ENCODE measurements around the gene SLC39A7. TPM values are rescaled to one million over a fixed set of nuclear protein-coding genes. Genes with fewer than 3 reads are reported as not detected.
A peak's percentile ranks its signal among the peaks of the same experiment; 100 is the strongest.

Gene SLC39A7
- total RNA-seq, 1 experiment from 2014 or later = 128 TPM

DNA sequence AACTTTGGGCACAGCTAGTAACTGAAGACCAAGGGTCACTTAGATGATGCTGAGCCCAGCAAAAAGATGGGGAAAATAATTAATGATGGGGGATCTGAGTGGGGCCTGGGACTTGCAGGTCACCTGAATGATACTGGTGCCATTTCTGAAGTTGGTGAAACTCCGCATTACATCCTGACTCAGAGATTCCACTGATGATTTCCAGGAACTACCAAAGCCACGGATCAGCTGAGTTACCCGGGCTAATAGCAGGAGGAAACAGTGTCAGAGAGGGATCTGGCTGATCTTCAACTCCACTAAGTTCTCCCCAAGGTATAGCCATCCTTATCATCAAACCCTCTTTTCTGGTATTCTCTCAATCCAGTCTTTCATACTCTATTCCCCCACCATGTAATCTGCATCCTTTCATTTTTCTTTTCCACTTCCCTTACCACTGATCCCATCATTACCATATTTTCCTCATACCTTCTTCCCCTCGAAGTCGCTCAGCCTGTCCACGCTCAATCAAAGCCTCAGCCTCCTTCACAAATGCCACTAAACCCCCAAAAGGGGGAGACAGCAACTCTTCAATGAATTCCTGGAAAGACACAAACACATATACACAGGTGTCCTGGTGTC, 50.8 kb downstream of the SLC39A7 start:
- Histone ChIP-seq H3K27me3 (ENCODE audit: low read length) (no peaks in the 10 kb centered on the region), H3K79me2 (ENCODE audit: low read length) (no peaks in the 10 kb centered on the region), H4K20me1 (ENCODE audit: low read length) (no peaks in the 10 kb centered on the region), H3K4me1 (ENCODE audit: insufficient read depth, low read length) (peaks cover 30% of the 10 kb centered on the region), H3K9me3 (ENCODE audit: low read length) (no peaks in the 10 kb centered on the region), H3F3A (ENCODE audit: low read length, unreplicated experiment) (peaks cover 7% of the 10 kb centered on the region), H3K9ac (ENCODE audit: low read length) (no peak overlapping the region), H3K9me2 (replicated peaks; ENCODE audit: low read length) (no peaks in the 10 kb centered on the region), H3K36me3 (ENCODE audit: low read depth, low read length) (no peaks in the 10 kb centered on the region), H2AFZ (ENCODE audit: low read length) (no peak overlapping the region), H3K27ac (ENCODE audit: low read length) (no peak overlapping the region), H3K4me2 (ENCODE audit: low read length) (no peak overlapping the region), H3K4me3 (ENCODE audit: low read length) (no peak overlapping the region)
- BruUV-seq (replicated peaks) = no TSS peak
- ChIA-PET POLR2A (ENCODE audit: unreplicated experiment) (no interaction called here), CTCF (no interaction called here)
- TF ChIP-seq, protein P1, sequence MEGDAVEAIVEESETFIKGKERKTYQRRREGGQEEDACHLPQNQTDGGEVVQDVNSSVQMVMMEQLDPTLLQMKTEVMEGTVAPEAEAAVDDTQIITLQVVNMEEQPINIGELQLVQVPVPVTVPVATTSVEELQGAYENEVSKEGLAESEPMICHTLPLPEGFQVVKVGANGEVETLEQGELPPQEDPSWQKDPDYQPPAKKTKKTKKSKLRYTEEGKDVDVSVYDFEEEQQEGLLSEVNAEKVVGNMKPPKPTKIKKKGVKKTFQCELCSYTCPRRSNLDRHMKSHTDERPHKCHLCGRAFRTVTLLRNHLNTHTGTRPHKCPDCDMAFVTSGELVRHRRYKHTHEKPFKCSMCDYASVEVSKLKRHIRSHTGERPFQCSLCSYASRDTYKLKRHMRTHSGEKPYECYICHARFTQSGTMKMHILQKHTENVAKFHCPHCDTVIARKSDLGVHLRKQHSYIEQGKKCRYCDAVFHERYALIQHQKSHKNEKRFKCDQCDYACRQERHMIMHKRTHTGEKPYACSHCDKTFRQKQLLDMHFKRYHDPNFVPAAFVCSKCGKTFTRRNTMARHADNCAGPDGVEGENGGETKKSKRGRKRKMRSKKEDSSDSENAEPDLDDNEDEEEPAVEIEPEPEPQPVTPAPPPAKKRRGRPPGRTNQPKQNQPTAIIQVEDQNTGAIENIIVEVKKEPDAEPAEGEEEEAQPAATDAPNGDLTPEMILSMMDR (conservative IDR thresholded peaks at IDR 0.05; ENCODE audit: low read depth, low read length) = no peak
- TF ChIP-seq EZH2 (IDR thresholded peaks at IDR 0.05; ENCODE audit: low read length, unreplicated experiment) (no peak), EZH2phosphoT487 (IDR thresholded peaks at IDR 0.05; ENCODE audit: borderline replicate concordance, low read length) (no peak)
- no peak for DNase-seq
- no peak for ATAC-seq
- intact Hi-C loops (cut with micrococcal nuclease) = loop anchor here (2.0 kb wide), 1 partner anchor 47 kb away; the partner anchor contains the start of gene RGL2

DNA sequence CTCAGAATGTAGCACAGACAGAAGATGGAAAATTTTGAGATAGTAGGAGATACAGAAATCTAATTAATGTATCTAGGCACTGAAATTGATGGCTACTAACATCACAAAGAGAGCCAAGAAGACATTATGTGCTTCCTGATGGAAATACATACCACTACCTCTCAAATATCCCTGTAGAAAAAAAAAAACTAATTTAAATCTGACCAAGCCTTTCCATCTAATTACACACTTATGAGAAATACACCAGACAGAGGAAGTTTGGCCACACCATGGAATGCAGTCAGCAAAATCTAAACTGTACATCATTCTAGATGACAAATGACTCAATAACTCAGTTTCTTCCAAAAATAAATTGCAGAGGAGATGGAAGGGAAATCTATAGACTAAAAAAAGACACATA, 52.1 kb downstream of the SLC39A7 start:
- Histone ChIP-seq H3K79me2 (ENCODE audit: low read length) (0 out of 2 replicates have a peak, but pooled peaks cover 2% of the 10 kb centered on the region), H3K9ac (ENCODE audit: low read length) (no peak overlapping the region), H3K4me1 (ENCODE audit: insufficient read depth, low read length) (peaks cover 30% of the 10 kb centered on the region), H2AFZ (ENCODE audit: low read length) (no peak overlapping the region), H3K4me2 (ENCODE audit: low read length) (no peak overlapping the region), H3K27ac (ENCODE audit: low read length) (no peak overlapping the region), H3K9me2 (replicated peaks; ENCODE audit: low read length) (no peaks in the 10 kb centered on the region), H3K27me3 (ENCODE audit: low read length) (no peaks in the 10 kb centered on the region), H3K4me3 (ENCODE audit: low read length) (no peak overlapping the region), H3F3A (ENCODE audit: low read length, unreplicated experiment) (peaks cover 7% of the 10 kb centered on the region), H4K20me1 (ENCODE audit: low read length) (no peaks in the 10 kb centered on the region), H3K36me3 (ENCODE audit: low read depth, low read length) (peaks cover 3% of the 10 kb centered on the region; the same call in 1 of the 2 replicates), H3K9me3 (ENCODE audit: low read length) (no peaks in the 10 kb centered on the region)
- POLR2A ChIA-PET (ENCODE audit: unreplicated experiment) = no interaction called here
- TF ChIP-seq EZH2phosphoT487 (IDR thresholded peaks at IDR 0.05; ENCODE audit: borderline replicate concordance, low read length) (no peak), EZH2 (IDR thresholded peaks at IDR 0.05; ENCODE audit: low read length, unreplicated experiment) (no peak)
- TF ChIP-seq, protein P1 (conservative IDR thresholded peaks at IDR 0.05; ENCODE audit: low read depth, low read length) = no peak
- no TSS peak for BruUV-seq (replicated peaks)
- intact Hi-C loops (cut with micrococcal nuclease) = no loop called here
- ATAC-seq (no peak), DNase-seq (no peak)
- CTCF ChIA-PET = no interaction called here

Small RNA genes within 50 kb of the gene (microRNA-seq; reads per million reads assigned to microRNA genes)
- 3.0 reads per million, percentile 7 among the genes with 10 or more reads in this experiment for gene MIR219A1 (ENCODE audit: unreplicated experiment)

Other genes with a start within 250 kb of the SLC39A7 start
- 1.7 and 3.0 TPM in 2 replicates for gene HLA-DMA, start 247.8 kb upstream of the SLC39A7 start, total RNA-seq (2014; rRNA removed)
- gene BRD2, start 232.3 kb upstream of the SLC39A7 start, total RNA-seq (2014; rRNA removed) = 171 and 192 TPM in 2 replicates
- gene HLA-DOA, start 191.3 kb upstream of the SLC39A7 start, total RNA-seq (2014; rRNA removed) = not detected in 2 replicates
- gene HLA-DPA1, start 127.2 kb upstream of the SLC39A7 start, total RNA-seq (2014; rRNA removed) = not detected in 2 replicates
- gene HLA-DPB1, start 124.9 kb upstream of the SLC39A7 start, total RNA-seq (2014; rRNA removed) = not detected in 2 replicates
- gene COL11A2, start 8.4 kb upstream of the SLC39A7 start, total RNA-seq (2014; rRNA removed) = 0.58 and 0.63 TPM in 2 replicates
- 24.0 and 30.9 TPM in 2 replicates for gene RXRB, start 202 bp upstream of the SLC39A7 start, total RNA-seq (2014; rRNA removed)
- gene HSD17B8, start 3.8 kb downstream of the SLC39A7 start, total RNA-seq (2014; rRNA removed) = 4.2 and 6.2 TPM in 2 replicates
- 23.3 and 37.5 TPM in 2 replicates for gene RING1, start 7.6 kb downstream of the SLC39A7 start, total RNA-seq (2014; rRNA removed)
- 33.7 and 39.9 TPM in 2 replicates for gene VPS52, start 71.0 kb downstream of the SLC39A7 start, total RNA-seq (2014; rRNA removed)
- gene RPS18, start 71.2 kb downstream of the SLC39A7 start, total RNA-seq (2014; rRNA removed) = 2,873 and 3,161 TPM in 2 replicates
- gene B3GALT4, start 76.3 kb downstream of the SLC39A7 start, total RNA-seq (2014; rRNA removed) = 7.9 and 8.4 TPM in 2 replicates
- gene WDR46, start 88.4 kb downstream of the SLC39A7 start, total RNA-seq (2014; rRNA removed) = 104 and 146 TPM in 2 replicates
- 153 and 181 TPM in 2 replicates for gene PFDN6, start 88.7 kb downstream of the SLC39A7 start, total RNA-seq (2014; rRNA removed)
- gene RGL2, start 98.1 kb downstream of the SLC39A7 start, total RNA-seq (2014; rRNA removed) = 34.9 and 37.0 TPM in 2 replicates
- gene TAPBP, start 113.2 kb downstream of the SLC39A7 start, total RNA-seq (2014; rRNA removed) = 67.2 and 77.8 TPM in 2 replicates
- gene ZBTB22, start 116.9 kb downstream of the SLC39A7 start, total RNA-seq (2014; rRNA removed) = 18.8 and 19.8 TPM in 2 replicates
- gene DAXX, start 122.1 kb downstream of the SLC39A7 start, total RNA-seq (2014; rRNA removed) = 35.1 and 40.3 TPM in 2 replicates
- gene KIFC1, start 191.0 kb downstream of the SLC39A7 start, total RNA-seq (2014; rRNA removed) = 60.6 and 66.7 TPM in 2 replicates
- 36.6 and 40.3 TPM in 2 replicates for gene PHF1, start 210.1 kb downstream of the SLC39A7 start, total RNA-seq (2014; rRNA removed)
- 227 and 242 TPM in 2 replicates for gene CUTA, start 217.2 kb downstream of the SLC39A7 start, total RNA-seq (2014; rRNA removed)
- gene SYNGAP1, start 219.2 kb downstream of the SLC39A7 start, total RNA-seq (2014; rRNA removed) = 1.9 and 2.9 TPM in 2 replicates